Astrocyte of the cerebellum (primary cell): ENCODE results near the gene IFIT5.
"Not testable (repeated sequence)": the region's sequence is repeated elsewhere in the genome, so short reads cannot be mapped to it uniquely, and the experiment has no call there.

ENCODE experiments used
- DNase-seq: peaks from one replicate; pipeline ENCODE4 v3.0.0-alpha.2; 2011; ENCODE audit warnings: low read depth
- H3K4me3 ChIP-seq: 2 replicates; pipeline ENCODE4 v1.5.1; 2011; ENCODE audit warnings: mild to moderate bottlenecking, low read depth, low read length, moderate library complexity
- in situ Hi-C: cut with HindIII; loops from 2 replicates; pipeline ENCODE4 v1.10.0; 2017; ENCODE audit warnings: low sequenced_read_pairs
- TF ChIP-seq, protein P1 (sequence below): IDR thresholded peaks from 2 replicates; pipeline ENCODE4 v1.5.1; 2012; ENCODE audit warnings: low read length, low read depth, moderate library complexity, mild to moderate bottlenecking; ENCODE audit errors: missing control alignments

IFIT5 gene

DNA sequence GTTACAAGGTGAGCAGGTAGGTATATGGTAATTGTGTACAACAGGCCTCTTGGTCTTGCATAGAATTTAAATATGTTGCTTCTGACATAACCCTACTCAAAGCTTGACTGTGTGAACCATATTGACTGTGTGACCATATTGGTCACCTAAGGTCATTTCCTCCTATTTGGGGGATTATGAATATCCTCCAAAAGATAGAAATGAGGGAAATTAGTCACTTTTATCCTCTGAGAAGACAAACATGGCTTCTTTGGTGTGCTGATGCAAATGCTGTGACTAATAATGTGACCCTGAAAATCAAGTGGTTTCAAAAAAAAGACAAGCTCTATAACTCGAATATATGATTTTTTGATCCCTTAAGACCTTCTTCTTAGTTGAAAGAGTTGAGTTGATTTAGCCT lies 27.9 kb downstream of the IFIT5 start:
- in situ Hi-C loops: no loop called here
- DNase-seq: no peak
- H3K4me3 ChIP-seq: no peak overlapping the region
- TF ChIP-seq, protein P1, sequence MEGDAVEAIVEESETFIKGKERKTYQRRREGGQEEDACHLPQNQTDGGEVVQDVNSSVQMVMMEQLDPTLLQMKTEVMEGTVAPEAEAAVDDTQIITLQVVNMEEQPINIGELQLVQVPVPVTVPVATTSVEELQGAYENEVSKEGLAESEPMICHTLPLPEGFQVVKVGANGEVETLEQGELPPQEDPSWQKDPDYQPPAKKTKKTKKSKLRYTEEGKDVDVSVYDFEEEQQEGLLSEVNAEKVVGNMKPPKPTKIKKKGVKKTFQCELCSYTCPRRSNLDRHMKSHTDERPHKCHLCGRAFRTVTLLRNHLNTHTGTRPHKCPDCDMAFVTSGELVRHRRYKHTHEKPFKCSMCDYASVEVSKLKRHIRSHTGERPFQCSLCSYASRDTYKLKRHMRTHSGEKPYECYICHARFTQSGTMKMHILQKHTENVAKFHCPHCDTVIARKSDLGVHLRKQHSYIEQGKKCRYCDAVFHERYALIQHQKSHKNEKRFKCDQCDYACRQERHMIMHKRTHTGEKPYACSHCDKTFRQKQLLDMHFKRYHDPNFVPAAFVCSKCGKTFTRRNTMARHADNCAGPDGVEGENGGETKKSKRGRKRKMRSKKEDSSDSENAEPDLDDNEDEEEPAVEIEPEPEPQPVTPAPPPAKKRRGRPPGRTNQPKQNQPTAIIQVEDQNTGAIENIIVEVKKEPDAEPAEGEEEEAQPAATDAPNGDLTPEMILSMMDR: no peak

DNA sequence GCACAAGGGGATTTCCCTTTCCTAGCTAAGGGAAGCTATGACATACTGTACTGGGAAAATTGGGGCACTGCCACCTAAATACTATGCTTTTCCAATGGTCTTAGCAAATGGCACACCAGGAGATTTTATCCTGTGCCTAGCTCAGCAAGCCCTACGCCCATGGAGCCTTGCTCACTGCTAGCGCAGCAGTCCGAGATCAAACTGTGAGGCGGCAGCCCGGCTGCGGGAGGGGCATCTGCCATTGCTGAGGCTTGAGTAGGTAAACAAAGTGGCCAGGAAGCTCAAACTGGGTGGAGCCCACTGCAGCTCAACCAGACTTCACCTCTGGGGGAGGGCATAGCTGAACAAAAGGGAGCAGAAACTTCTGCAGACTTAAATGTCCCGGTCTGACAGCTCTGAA lies 30.5 kb downstream of the IFIT5 start:
- in situ Hi-C loops, H3K4me3 ChIP-seq, DNase-seq: not testable (repeated sequence)

DNA sequence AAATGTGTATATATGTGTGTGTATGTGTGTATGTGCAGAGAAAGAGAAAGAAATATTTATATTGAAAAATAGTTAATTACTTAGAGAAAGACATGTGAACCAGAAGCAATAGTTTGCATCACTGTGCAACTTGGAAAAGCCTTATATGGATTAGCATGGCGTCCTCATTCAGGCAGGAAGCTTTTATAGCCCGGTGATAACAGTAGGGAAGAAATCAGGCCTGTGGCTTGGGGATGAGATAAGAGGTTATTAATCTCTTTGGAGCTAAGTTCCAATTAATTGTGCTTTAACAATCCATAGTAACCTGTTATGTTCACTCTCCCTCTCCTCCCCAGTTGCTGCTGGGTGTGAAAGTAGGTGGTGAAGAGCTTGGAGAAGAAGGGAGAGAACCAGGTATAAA lies 36.5 kb downstream of the IFIT5 start:
- in situ Hi-C loops: no loop called here
- TF ChIP-seq, protein P1: no peak
- DNase-seq: no peak
- H3K4me3 ChIP-seq: no peak overlapping the region

- no peak overlapping the region for H3K4me3 ChIP-seq
- DNase-seq: no peak
- in situ Hi-C loops: no loop called here
- TF ChIP-seq, protein P1: no peak
Measured at GRCh38 chr10:89452193-89452592, 37.8 kb downstream of the IFIT5 start.

GRCh38 chr10:89454561-89455347 lies 40.4 kb downstream of the IFIT5 start:
- in situ Hi-C loops: no loop called here
- H3K4me3 ChIP-seq: no peak overlapping the region
- TF ChIP-seq, protein P1: no peak
- DNase-seq: no peak

- TF ChIP-seq, protein P1: no peak
- peak; percentile 69 for DNase-seq
- H3K4me3 ChIP-seq: no peak overlapping the region
- in situ Hi-C loops: no loop called here
Measured at GRCh38 chr10:89458291-89458690, 43.9 kb downstream of the IFIT5 start.

DNA sequence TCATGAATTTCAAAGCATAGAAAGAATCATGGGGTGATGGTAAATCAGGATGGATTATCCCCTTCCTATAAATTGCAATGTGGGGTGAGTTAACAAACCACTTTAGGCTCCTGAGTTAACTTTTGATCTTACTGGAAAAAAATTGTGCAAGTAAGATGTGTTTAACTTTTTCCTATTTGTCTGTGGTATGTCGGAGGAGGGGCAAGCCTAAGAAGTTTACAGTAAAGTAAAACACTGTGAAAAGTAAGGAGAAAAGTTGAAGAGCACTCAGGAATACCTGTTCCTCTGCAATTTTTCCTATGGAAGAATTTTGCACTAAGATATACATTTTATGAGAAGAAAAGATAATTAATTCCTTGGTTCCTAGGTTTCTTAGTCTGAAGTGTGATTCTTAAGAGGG lies 44.4 kb downstream of the IFIT5 start:
- no peak overlapping the region for H3K4me3 ChIP-seq
- no peak for DNase-seq
- TF ChIP-seq, protein P1: no peak
- in situ Hi-C loops: no loop called here
